Umbilical cord (tissue), 2 donors: ENCODE data around the gene EVC2. TPM values are rescaled to one million over a fixed set of nuclear protein-coding genes. Genes with fewer than 3 reads are reported as not detected.
"Not testable (repeated sequence)": the region's sequence is repeated elsewhere in the genome, so short reads cannot be mapped to it uniquely, and the experiment has no call there.

Experiments used
- DNase-seq: peaks from one replicate; pipeline ENCODE4 v3.0.0-alpha.2; 2015; ENCODE audit warnings: low spot score
- total RNA-seq: library from RNA; depleted of rRNA; stranded (reverse); fragments of >200 nt; gene quantifications from one replicate; pipeline ENCODE4 v1.2.3, GENCODE V29; 2014; ENCODE audit warnings: low replicate concordance; ENCODE audit not compliant: insufficient read depth

The EVC2 gene
- total RNA-seq, 1 donor from 2014 or later = 10.6 TPM

- no peak for DNase-seq
These were observed 34.6 kb upstream of the EVC2 start for GRCh38 chr4:5742968-5743367.

GRCh38 chr4:5742388-5742787 lies 34.0 kb upstream of the EVC2 start:
- DNase-seq = no peak

- DNase-seq = no peak
These were observed 29.7 kb upstream of the EVC2 start for GRCh38 chr4:5738061-5738460.

- no peak for DNase-seq
These were observed 27.1 kb upstream of the EVC2 start for GRCh38 chr4:5735463-5735862.

- DNase-seq = no peak
These were observed 26.5 kb upstream of the EVC2 start for GRCh38 chr4:5734853-5735252.

GRCh38 chr4:5732158-5732557 lies 23.8 kb upstream of the EVC2 start:
- DNase-seq = no peak

- no peak for DNase-seq
These were observed 22.9 kb upstream of the EVC2 start for GRCh38 chr4:5730993-5731990.

- DNase-seq = no peak
These were observed 22.1 kb upstream of the EVC2 start for GRCh38 chr4:5730436-5730835.

GRCh38 chr4:5728412-5728811 lies 20.1 kb upstream of the EVC2 start:
- not testable (repeated sequence) for DNase-seq

- DNase-seq = no peak
These were observed 16.0 kb upstream of the EVC2 start for GRCh38 chr4:5724377-5724776.

- DNase-seq = no peak
These were observed 14.0 kb upstream of the EVC2 start for GRCh38 chr4:5722328-5722727.

- DNase-seq = no peak
These were observed 13.6 kb upstream of the EVC2 start for GRCh38 chr4:5721923-5722322.

GRCh38 chr4:5720980-5721379 lies 12.6 kb upstream of the EVC2 start:
- no peak for DNase-seq

- no peak for DNase-seq
These were observed 11.9 kb upstream of the EVC2 start for GRCh38 chr4:5720157-5720850.

- no peak for DNase-seq
These were observed 11.1 kb upstream of the EVC2 start for GRCh38 chr4:5719350-5720055.

GRCh38 chr4:5718411-5718810 lies 10.1 kb upstream of the EVC2 start:
- DNase-seq = no peak

- DNase-seq = no peak
These were observed 9.2 kb upstream of the EVC2 start for GRCh38 chr4:5717449-5718158.

- no peak for DNase-seq
These were observed 8.0 kb upstream of the EVC2 start for GRCh38 chr4:5716391-5716790.

GRCh38 chr4:5715357-5715756 lies 7.0 kb upstream of the EVC2 start:
- DNase-seq = no peak

GRCh38 chr4:5713861-5714260 lies 5.5 kb upstream of the EVC2 start:
- DNase-seq = no peak

- no peak for DNase-seq
These were observed 4.6 kb upstream of the EVC2 start for GRCh38 chr4:5712931-5713330.

GRCh38 chr4:5712517-5712916 lies 4.2 kb upstream of the EVC2 start:
- DNase-seq = no peak
